GM18498 (cell line): ENCODE results near the gene PJA1.

Source experiments
- ATAC-seq: cut with Tn5 transposase; IDR thresholded peaks from one replicate; pipeline ENCODE4 v1.9.1; 2021; ENCODE audit warnings: mild to moderate bottlenecking, moderate library complexity; ENCODE audit not compliant: unreplicated experiment

PJA1 gene

DNA sequence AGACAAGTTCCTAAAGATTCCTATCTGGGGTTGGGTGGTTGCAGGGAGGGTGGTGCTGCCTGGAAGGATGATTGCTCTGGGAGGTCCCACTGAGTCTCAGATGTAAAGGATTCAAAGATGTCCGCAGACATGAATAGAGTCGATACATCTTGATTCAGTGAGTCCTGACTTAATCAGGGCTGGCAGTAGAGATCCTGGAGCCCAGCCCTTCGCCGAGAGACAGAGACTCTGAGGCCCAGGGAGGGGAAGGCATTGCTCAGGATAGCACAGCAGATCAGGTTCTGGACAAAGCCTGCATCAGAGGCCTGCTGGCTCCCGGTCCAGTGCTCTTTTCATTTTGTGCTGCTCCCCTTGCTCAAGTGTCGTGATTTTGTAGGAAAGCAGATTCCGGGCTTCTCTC, 21.7 kb downstream of the PJA1 start:
- ATAC-seq, result no peak

- ATAC-seq, result no peak
These were observed 22.3 kb downstream of the PJA1 start for GRCh38 chrX:69142788-69143469.

- ATAC-seq, result no peak
These were observed 24.4 kb downstream of the PJA1 start for GRCh38 chrX:69140837-69141236.

DNA sequence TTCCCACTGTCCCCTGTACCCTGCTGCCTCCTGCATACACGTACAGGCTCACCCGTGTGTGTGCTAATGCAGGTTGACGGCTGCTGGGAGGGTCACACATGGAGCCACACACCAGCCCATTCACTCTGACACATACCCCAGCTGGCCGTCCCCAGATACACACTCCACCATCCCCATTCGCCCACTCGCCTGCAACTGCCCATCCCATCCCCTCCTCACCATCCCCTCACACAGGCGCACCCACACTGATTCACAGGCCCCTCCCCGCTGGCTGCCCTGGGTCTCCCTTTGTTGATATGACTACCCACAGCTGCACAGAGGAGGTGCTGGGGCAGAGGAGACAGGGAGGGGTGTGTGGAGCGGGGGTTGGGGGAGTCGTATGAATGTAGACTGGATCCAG, 25.7 kb downstream of the PJA1 start:
- ATAC-seq, result no peak

GRCh38 chrX:69138512-69138911, 26.7 kb downstream of the PJA1 start:
- no peak for ATAC-seq

DNA sequence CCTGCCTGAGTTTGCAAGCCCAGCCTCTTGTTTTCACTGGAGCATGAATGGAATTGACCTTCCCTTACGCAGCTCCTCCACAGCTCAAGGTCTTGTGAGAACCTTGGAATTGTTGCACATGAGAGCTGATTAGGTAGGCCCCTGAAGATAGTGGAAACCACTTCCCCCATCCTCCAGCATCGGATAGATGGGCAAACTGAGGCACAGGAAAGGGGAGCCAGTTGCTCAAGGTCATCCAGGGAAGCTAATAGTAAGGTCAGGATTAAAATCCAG, 27.2 kb downstream of the PJA1 start:
- ATAC-seq, result no peak

DNA sequence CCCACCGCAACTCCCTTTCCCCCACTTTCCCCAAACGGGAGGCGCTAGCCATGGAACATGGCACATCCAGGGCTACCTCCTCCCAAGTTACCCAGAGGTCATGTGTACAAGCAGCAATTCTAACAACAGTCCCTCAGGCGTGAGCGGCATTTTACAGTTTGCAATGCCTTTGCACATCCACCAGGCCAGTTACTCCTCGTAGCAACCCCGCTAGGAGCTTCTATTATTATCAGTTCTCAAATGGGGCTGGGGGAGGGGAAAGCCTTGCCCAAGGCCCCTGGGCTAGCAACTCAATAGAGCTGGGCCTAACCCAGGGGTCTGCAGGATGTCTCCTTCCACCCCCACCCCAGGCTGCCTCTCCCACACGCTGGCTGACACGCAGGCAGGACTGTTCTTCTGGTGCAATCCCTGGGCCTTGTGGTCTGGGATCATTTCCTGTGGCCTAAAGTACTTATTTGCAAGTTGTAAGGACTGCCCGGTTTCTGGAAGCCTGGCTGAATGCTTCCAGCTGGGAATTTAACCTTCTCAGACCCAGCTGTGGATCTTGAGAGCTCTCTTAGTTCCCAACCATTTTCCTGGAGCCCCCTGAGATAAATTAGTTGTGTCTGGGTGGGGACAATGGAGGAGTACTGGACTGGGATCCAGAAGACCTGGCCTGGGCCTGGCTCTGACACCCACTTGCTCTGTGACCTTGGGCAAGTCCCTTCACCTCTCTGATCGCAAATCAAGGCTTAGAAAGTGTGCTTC, 27.7 kb downstream of the PJA1 start:
- no peak for ATAC-seq

DNA sequence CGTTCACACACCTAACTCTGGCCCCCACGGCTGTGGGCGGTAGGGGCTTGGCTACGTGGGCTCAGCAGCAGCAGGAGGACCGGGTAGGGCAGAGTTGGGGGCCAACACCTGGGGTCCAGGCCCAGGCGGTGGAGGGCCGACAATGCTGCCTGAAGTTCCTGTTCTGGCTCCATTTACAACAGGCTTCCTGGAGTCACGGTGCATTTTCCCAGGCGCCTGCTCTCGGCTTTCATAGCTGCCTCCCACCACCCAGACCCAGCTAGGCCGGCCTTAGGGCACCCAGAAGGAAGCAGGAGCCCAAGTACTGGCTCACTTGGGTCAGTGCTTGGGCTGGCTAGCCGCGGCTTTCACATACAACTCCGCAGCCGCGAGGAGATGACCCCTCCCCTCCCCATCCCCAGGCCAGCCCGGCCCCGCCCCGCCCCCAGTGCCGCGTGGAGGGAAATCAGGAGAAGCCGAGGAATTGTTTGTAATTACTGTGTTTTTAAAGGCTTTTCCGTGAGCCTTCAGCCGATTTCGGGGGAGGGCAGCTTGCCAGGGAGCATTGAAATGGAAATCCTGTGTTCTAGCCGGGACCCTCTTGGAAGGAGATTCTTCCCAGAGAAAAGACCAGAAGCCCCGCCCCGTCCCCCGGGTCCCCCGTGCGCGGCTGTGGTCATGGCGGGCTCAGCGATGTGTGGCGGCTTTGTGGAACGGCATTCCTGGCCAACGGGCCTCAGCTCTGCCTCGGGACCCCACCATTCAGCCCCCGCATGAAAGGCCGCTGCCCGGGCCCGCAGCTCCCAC, 28.5 kb downstream of the PJA1 start:
- ATAC-seq, result no peak

- no peak for ATAC-seq
These were observed 31.2 kb downstream of the PJA1 start for GRCh38 chrX:69133921-69134542.

GRCh38 chrX:69131886-69132285, 33.4 kb downstream of the PJA1 start:
- ATAC-seq, result no peak

GRCh38 chrX:69130439-69130838, 34.8 kb downstream of the PJA1 start:
- ATAC-seq, result no peak

GRCh38 chrX:69128588-69128987, 36.7 kb downstream of the PJA1 start:
- ATAC-seq, result no peak

DNA sequence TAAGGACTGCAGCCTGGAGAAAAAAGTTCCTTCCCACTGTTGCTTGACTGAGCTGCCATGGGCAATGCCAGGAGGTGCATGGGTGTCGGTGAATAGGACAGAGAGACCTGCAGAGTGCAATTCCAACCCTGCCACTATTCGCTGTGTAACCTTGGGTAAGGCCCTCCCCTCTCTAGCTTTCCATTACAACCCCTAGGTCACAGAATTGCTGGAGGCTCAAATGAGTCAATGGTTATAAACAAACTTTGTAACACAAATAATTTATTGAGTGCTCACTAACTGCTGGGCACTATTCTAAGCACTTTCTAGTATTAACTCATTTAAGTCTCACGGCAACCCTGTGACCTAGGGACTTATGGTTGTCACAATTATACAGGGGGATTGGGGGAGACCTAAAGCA, 37.8 kb downstream of the PJA1 start:
- no peak for ATAC-seq

- no peak for ATAC-seq
These were observed 38.6 kb downstream of the PJA1 start for GRCh38 chrX:69126642-69127041.

- no peak for ATAC-seq
These were observed 40.2 kb downstream of the PJA1 start for GRCh38 chrX:69125094-69125493.

- no peak for ATAC-seq
These were observed 41.1 kb downstream of the PJA1 start for GRCh38 chrX:69124108-69124507.

- ATAC-seq, result no peak
These were observed 41.8 kb downstream of the PJA1 start for GRCh38 chrX:69123481-69123880.

DNA sequence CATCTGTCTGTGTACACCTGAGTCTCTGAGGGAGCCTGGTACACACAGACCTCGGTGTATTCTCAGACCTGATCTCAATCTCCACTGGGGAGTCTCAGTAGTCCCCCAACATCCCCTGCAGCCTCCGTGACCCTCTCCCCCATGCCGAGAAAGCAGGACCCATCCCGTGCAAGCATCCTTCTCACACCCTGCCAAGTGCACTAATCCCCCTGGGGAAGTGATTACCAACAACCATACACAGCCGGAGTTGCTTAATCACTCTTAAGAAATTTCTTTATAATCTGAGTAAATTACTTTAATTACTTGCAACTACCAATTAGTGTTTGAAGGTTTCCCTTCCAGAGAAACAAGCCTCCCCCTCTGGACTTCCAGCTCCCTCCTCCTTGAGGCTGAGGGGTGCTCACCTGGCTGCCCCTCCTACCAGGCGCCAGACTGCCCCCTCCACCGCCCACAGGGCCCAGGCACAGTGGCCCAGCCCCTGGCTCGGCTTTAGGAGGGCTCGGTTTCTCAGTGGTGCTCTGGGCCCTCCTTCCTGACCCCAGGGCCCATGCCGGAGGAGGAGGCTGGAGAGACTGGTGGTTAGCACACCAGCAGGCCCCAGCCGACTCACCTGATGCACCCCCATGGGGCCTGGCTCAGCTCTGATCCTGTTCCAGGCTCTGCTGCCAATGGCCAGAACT, 43.8 kb downstream of the PJA1 start:
- no peak for ATAC-seq

GRCh38 chrX:69120476-69120875, 44.8 kb downstream of the PJA1 start:
- ATAC-seq, result no peak

GRCh38 chrX:69119122-69119521, 46.1 kb downstream of the PJA1 start:
- ATAC-seq, result no peak

GRCh38 chrX:69117876-69118526, 47.3 kb downstream of the PJA1 start:
- no peak for ATAC-seq
